Measurements from ENCODE around the gene INHBC.
"Not testable (repeated sequence)": the region's sequence is repeated elsewhere in the genome, so short reads cannot be mapped to it uniquely, and the experiment has no call there.

Gene INHBC

DNA sequence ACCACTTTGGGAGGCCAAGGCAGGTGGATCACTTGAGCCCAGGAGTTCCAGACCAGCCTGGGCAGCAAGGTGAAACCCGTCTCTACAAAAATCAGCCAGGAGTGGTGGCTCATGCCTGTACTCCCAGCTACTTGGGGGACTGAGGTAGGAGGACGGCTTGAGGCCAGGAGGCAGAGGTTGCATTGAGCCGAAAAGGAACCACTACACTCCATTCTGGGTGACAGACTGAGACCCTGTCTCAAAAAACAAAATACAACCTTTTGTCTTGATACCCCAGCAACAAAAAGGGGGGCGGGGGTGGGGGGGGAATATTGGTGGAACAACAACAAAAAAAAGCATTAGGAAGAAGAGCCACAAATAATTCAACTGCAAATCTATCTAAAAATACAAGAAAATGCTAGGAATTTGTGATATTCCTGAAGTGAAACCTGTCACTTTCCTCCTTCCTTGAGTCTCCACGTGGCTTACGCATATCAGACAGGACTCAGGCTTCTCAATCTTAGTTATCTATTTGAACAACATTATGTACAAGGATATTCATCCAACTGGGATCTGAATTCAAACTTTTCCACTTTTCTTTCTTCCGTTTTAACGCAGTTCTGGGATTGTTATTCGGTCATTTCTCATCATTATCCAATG lies 5.0 kb upstream of the INHBC start:
- no peak for DNase-seq

DNA sequence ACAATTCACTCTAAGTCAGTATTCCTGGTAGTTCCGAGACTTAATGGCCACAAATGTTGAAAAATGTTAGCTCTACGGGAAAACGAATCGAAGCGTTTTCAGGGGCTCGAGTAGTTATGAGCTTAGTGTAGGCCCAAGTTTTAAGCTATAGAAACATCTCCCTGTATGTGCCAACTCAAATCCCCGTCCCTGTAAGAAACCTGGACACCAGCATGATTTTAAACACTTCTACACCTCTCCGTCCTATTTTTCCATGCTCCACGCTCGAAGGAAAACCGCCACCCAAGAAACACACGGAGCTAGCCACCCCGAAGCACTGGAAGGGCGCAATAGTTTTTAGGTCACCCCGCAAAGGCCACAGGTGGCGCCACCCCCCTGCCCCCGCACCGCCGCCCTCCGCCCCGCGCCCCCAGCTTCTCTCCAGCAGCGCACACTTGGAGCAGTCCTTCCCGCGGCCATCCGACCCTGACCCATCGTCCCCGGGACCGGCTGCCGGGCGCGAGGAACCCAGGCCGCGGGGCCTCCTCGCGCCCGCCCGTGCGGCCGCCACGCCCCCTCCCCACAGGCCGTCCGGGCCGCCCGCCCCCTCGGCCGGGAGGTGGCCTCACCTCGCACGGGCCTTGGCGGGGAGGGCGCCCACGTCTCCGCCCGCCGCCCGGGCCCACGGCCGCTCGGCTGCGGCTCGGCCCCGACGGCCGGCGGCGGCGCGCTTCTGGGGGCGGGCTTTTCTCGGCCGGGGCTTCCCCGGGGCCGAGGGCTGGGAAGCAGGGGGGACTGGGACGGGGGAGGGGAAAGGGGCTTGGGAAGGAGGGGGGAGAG lies 4.3 kb upstream of the INHBC start:
- DNase-seq, result no peak

DNA sequence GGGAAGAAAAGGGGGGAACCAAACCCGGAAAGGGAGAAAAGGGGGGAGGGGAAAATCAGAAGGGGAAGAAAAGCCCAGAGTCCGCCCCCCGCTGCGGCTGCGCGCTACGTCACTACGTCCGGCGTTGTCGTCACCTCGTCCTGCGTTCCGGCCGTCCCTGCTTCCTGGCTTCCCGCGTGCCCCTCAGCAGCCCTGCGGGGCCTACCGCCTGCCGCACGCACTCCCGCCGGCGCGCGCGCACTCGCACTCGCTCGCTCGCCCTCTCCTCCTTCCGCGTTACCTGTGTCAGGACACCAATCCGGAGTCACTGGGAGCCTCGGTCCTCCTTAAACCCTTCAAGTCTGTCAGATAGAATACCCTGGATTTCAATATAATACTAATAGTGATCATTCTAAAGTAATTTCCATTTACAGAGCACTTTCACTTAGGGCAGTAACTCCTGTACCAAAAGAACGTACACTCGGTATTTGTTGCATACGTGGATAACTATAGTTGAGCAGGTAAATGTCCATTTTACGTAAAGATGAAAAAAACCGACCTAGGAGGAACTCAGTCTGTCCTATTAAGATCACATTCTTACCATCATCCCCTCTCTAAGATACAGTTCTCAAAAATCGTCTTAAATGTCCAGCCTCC lies 3.5 kb upstream of the INHBC start, which contains the start of gene R3HDM2:
Gene R3HDM2, minus strand, starts transcription at position 113 of the 636 bp plus-strand sequence. CDS start 120,615 bp downstream, outside the sequence.
- DNase-seq, result peak; percentile 95 to 96

DNA sequence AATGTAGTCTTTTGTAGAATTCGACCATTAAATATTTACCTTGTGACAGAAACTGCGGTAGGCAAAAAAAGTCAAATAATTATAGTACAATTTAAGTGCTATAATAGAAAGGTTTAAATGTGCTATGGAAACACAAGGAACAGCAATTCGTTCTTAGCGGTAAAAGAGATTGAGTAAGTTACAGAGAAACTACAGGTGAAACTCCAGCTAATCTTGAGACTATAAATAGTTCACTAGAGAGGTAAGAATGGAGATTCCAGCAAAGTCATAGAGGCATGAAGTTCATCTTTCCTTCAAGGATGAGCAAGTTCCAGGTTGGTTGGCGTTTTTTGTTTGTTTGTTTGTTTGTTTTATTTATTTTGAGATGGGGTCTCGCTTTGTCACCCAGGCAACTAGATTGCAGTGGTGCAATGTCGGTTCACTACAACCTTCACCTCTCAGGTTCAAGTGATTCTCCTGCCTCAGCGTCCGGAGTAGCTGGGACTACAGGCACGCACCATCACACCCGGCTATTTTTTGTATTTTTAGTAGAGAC lies 2.9 kb upstream of the INHBC start:
- no peak for DNase-seq

DNA sequence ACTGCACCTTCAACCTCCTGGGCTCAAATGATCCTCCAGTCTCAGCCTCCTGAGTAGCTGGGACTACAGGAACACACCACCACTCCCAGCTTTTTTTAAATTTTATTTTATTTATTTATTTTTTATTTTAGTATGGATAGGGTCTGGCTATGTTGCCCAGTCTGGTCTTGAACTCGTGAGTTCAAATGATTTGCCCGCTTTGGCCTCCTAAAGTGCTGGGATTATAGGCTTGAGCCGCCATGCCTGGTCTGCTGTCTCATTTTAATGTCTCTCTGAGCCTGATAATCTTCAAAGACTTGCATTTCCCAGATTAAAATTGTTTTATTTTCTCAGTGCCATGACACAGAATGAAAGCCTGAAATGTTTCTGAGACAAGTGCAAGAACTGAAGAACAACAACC lies 1.2 kb upstream of the INHBC start:
- no peak for DNase-seq

DNA sequence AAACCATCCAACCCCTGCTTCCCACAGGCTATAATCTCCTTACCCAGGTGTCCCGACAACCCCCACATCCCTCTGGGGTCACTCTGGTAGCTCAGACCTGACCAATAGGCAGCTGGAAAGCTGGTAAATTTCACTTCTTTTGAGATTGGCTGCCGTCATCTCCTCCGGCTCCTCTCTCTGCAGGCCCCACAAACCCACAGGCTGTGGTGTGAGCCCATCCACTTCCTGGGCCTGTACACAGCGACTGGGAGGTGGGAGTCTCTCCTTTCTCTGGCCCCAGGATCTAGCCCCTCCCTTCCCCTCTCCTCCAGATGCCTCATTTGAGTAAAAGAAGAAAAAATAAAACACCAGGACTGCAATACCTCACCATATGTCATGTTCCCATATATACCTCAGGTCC lies 709 bp downstream of the INHBC start:
- no peak for DNase-seq

DNA sequence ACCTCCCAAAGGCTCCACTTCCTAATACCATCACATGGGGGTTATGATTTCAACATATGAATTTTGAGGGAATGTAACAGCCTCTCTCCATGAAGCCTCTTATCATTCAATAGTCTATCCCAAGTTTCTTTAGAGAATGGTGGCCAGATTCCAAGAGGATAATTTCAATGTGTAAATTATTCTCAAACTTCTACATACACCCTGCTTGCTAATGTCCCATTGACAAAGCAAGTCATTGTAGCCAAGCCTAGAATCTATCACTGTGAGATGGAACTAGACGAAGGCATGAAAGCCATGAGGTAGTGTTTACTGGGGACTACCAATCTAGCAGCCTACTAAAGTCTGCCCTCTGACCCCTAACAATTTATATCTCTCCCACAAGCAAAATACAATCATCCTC lies 3.8 kb downstream of the INHBC start:
- DNase-seq, result no peak

DNA sequence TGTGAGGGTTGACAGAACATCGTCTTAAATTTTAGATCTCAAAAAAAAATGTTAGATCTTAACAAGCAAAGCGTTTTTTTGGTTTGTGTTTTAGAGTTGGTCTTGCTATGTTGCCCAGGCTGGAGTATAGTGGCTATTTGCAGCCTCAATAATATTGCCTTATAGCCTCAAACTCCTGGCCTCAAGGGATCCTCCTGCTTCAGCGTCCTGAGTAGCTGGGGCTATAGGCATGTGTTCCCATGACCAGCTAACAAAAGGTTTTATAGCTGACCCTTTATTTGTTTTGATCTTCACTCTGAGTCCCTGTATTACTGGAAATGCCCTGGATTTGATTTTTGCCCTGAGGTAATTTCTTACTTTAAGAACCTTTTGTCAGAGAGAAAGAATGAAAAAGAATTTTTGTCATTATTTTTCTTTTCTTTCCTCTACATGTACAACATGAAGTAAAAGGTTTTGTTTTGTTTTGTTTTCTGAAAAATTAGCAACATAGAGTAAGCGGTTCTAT lies 5.2 kb downstream of the INHBC start:
- DNase-seq, result no peak

DNA sequence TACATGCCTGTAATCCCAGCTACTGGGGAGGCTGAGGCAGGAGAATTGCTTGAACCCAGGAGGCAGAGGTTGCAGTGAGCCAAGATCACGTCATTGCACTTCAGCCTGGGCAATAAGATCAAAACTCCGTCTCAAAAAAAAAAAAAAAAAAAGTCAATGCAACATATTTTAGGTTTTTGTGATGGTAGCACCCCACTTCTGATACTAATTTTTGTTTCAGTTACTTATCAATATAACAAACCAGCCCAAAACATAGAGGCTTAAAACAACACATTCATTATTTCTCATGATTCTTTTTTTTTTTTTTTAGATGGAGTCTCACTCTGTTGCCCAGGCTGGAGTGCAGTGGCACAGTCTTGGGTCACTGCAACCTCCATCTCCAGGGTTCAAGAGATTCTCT lies 6.8 kb downstream of the INHBC start:
- not testable (repeated sequence) for DNase-seq

DNA sequence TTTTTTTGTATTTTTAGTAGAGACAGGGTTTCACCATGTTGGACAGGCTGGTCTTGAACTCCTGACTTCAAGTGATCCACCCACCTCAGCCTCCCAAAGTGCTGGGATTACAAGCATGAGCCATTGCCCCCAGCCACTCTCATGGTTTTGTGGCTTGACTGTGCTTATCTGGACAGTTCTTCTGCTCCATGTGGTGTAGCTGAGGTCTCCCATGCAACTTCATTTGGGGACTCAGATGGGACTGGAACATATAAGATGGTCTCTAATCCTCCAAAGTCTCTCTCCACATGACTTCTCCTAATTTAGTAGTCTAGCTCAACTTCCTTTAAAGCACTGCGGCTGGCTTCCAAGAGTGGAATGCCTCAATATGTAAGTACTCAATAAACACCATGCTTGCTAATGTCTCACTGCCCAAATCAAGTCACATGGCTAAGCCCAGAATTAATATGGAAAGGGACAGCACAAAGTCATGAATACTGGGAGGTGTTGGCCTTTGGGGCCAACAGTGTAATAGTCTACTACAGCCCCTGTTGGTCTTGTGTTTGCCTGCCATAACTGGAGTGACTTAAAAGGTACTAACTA lies 7.4 kb downstream of the INHBC start:
- no peak for DNase-seq

DNA sequence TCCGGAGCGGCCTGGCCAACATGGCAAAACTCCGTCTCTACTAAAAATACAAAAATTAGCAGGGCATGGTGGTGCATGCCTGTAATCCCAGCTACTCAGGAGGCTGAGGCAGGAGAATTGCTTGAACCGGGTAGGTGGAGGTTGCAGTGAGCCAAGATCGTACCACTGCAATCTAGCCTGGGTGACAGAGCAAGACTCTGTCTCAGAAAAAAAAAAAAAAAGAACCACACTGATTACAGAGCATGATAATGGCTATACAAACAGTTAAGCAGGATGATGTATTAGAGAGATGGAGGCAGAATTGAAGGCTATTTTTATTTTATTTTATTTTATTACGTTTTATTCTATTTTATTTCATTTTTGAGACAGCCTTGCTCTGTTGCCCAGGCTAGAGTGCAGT lies 9.8 kb downstream of the INHBC start:
- not testable (repeated sequence) for DNase-seq

DNA sequence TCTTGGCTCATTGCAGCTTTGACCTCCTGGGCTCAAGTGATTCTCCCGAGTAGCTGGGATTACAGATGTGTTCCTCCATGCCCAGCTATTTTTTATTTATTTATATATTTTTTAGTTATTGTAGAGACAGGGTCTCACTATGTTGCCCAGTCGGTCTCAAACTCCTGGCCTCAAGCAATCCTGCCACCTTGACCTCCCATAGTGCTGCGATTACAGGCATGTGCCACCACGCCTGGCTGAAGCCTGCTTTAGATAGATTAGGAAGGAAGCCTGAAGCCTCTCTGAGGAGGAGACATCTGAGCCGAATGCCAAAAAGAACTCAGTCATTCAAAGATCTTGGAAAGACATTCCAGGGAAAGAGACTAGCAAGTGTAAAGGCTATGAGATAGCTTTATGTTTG lies 10.2 kb downstream of the INHBC start:
- no peak for DNase-seq

DNA sequence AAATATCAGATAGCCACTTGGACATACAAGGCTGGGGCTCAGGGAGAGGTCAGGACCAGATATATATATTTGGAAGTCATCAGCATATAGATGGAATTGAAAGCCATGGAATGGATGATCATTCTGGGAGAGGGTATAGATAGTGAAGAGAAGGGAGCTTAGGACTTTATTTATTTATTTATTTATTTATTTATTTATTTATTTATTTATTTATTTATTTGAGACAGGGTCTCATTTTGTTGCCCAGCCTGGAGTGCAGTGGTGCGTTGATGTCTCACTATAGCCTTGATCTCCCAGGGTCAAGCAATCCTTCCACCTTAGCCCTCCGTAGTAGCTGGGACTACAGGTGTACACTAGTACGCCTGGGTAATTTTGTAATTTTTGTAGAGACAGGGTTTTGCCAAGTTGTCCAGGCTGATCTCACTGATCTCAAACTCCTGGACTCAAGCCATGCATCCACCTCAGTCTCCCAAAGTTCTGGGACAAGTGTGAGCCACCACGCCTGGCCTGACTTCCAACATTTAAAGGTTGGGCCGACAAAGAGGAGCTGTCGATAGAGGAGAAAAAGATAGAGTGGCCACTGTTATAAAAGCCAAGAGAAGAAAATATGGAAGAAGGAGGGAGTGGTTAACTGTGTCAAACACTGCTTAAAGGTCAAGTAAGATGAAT lies 11.8 kb downstream of the INHBC start:
- DNase-seq, result no peak

DNA sequence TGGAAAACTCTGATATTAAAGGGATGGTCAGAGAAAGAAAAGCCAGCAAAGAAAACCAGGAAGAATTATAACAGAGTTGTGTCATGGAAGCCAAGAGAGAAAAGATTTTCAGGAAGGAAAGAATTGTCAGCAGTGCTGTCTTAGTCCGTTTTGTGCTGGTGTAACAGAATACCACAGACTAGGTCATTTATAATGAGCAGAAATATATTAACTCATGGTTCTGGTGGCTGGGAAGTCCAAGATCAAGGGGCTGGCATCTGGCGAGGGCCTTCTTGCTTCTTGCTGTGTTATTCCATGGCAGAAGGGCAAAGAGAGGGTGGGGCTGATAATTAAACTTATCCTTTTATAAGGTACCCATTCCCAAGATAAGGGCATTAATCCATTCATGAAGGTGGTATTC lies 14.1 kb downstream of the INHBC start:
- no peak for DNase-seq

DNA sequence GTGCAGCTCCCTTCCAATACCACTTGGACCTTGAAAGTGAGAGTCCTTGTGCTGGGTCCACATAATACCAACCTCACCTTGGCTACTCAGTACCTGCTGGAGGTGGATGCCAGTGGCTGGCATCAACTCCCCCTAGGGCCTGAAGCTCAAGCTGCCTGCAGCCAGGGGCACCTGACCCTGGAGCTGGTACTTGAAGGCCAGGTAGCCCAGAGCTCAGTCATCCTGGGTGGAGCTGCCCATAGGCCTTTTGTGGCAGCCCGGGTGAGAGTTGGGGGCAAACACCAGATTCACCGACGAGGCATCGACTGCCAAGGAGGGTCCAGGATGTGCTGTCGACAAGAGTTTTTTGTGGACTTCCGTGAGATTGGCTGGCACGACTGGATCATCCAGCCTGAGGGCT lies 14.8 kb downstream of the INHBC start:
- DNase-seq, result no peak

DNA sequence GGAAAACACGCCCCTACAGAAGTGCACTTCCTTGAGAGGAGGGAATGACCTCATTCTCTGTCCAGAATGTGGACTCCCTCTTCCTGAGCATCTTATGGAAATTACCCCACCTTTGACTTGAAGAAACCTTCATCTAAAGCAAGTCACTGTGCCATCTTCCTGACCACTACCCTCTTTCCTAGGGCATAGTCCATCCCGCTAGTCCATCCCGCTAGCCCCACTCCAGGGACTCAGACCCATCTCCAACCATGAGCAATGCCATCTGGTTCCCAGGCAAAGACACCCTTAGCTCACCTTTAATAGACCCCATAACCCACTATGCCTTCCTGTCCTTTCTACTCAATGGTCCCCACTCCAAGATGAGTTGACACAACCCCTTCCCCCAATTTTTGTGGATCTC lies 15.5 kb downstream of the INHBC start:
- no peak for DNase-seq

DNA sequence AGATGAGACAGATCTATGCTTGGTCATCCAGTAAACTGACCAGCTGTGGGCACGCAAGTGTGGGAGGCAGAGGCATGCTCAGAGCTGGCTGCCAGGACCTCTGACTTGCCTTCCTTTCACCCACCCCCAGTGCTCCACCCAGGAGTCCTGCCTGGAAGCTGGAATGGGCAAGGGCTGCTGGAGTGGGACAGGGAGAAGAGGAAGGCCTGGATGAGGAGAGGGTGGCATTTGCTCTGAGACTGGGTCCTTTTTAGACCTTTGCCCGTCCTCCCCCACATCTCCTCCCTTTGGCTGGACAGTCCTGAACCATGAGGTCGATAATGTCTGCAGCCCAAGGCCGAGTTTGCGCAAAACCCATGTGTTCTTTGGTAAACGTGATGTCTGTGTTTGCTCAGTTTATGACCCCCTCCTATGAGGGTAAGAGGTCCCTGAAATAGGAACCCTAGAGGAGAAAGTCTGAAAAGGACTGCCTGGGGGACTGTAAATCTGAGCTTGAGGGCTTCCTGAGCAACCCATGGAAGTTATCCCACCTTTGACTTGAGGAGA lies 16.7 kb downstream of the INHBC start:
- no peak for DNase-seq

DNA sequence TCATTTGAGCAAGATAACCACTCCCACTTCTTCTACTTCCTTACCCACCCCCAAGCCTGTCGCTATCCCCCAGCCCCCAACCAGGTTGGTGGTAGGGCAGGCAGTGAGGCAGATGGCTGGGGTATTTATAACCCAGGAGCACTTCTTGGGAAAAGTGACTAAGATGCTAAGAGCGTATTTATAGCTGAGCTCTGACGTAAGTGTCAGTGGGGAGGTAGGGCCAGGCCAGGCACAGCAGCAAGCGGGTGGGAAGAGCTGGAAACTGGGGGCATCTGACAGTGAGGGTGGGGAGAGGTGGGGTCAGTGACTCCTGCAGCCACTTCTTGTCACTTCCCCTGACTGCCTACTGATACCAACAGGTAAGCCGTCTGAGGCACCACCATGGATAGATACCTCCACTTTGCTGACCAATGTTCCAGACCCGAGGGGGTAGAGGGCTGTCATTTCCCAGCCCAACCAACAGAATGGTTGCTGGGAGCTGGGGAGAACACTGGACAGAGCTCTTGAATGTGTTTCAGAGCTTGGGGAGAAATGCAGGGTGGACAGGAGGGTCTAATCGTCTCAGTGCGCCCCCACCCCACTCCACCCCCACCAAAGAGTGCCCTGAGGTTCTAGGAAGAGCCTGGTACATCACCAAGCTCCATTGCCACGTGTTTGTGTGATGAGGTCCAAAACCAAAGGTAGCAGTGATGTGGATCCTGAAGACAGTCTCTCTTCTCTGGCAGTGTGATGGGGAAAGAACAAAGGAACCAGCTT lies 17.8 kb downstream of the INHBC start:
- no peak for DNase-seq

DNA sequence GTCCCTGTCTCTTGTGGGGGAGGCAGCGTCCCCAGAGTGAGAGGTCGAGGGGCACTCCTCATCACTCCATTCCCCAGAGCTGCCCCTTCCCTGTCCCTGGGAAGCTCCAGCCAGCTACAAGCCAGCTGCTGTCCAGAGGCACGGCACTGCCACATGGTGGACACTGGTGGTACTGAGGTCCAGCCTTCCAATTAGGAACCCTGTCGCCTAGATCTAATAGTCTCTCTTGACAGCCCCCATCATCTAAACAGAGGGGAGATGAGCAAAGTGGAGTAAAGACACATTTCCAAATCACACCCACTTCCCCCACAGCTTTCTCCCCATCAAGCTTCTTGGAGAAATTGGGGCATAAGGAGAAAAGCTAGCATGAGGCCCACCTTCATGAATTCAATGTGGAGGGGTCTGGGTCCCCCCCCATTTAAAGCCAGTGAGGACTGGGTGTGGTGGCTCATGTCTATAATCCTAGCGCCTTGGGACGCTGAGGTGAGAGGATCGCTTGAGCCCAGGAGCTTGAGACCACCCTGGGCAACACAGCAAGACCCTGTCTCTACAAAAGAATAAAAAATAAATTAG lies 18.4 kb downstream of the INHBC start:
- DNase-seq, result peak; percentile 42 to 56

DNA sequence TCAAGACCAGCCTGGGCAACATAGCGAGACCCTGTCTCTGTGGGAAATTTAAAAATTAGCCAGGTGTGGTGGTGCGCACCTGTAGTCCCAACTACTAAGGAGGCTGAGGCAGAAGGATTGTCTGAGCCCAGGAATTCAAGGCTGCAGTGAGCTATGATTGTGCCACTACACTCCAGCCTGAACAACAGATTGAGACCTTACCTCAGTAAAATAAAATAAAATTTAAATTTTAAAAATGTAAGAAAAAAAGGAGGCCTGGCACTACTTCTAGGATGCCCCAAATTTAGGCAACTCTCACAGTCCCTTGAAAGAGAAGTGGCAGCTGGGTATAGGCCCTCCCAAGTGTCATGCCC lies 19.6 kb downstream of the INHBC start:
- no peak for DNase-seq
